HEK293 (cell line): Measurements from ENCODE around the gene TAC4.

Experiments used
- CTCF ChIA-PET: fragments of 350-600 bp; formaldehyde crosslinking; extraction: SDS; loops from one replicate; lab custom pipeline; 2021; ENCODE audit warnings: antibody characterized with exemption; lab: Yijun Ruan, JAX
- POLR2A ChIA-PET: fragments of 300-600 bp; formaldehyde crosslinking; extraction: SDS; loops from one replicate; lab custom pipeline; 2020; ENCODE audit warnings: antibody characterized with exemption, inconsistent platforms; lab: Yijun Ruan, JAX
- H3K27ac ChIP-seq: fragments of 200-500 bp; sonication (Bioruptor generic); 2 replicates; pipeline ENCODE4 v1.5.1; 2014; ENCODE audit warnings: low read depth, low read length, control low read depth, inconsistent platforms; ENCODE audit errors: extremely low read depth
- H3K36me3 ChIP-seq, 2 experiments: fragments of 200-500 bp in 1 of 2; sonication (Bioruptor generic) in 1 of 2; 1 replicate in 1 of 2; 2 replicates in 1 of 2; pipeline ENCODE4 v1.5.1; 2014 to 2017; ENCODE audit warnings: inconsistent platforms in 2 of 2, low read length in 2 of 2; ENCODE audit not compliant: control insufficient read depth in 2 of 2, insufficient read depth in 1 of 2
- H3K4me1 ChIP-seq: fragments of 200-500 bp; sonication (Bioruptor generic); 2 replicates; pipeline ENCODE4 v1.5.1; 2014; ENCODE audit warnings: mild to moderate bottlenecking, low read length, inconsistent platforms; ENCODE audit not compliant: control insufficient read depth, insufficient read depth
- H3K4me3 ChIP-seq: 2 replicates; pipeline ENCODE4 v1.5.1; 2011; ENCODE audit warnings: low read depth, mild to moderate bottlenecking, control low read depth, low read length, moderate library complexity
- H3K9me3 ChIP-seq: fragments of 200-500 bp; sonication (Bioruptor generic); 2 replicates; pipeline ENCODE4 v1.5.1; 2014; ENCODE audit warnings: low read depth, low read length, inconsistent platforms; ENCODE audit not compliant: control insufficient read depth, insufficient read depth
- GLIS1 ChIP-seq: fragments of 450-650 bp; formaldehyde crosslinking; IDR thresholded peaks from 2 replicates; pipeline ENCODE4 v1.5.1; 2016; ENCODE audit warnings: missing biosample characterization, missing genetic modification characterization
- INSM2 ChIP-seq: fragments of 450-650 bp; formaldehyde crosslinking; IDR thresholded peaks from 2 replicates; pipeline ENCODE4 v1.5.1; 2016; ENCODE audit warnings: missing biosample characterization, missing genetic modification characterization
- REPIN1 ChIP-seq: fragments of 450-650 bp; formaldehyde crosslinking; IDR thresholded peaks from 2 replicates; pipeline ENCODE4 v1.5.1; 2017; ENCODE audit warnings: missing biosample characterization, missing genetic modification characterization, low read depth
- SALL2 ChIP-seq: fragments of 450-650 bp; formaldehyde crosslinking; IDR thresholded peaks from 2 replicates; pipeline ENCODE4 v1.5.0; 2017; ENCODE audit warnings: missing biosample characterization, mild to moderate bottlenecking, missing genetic modification characterization, borderline replicate concordance
- ZBTB17 ChIP-seq: fragments of 450-650 bp; formaldehyde crosslinking; IDR thresholded peaks from 2 replicates; pipeline ENCODE4 v1.5.1; 2016; ENCODE audit warnings: missing biosample characterization, missing genetic modification characterization
- ZIC2 ChIP-seq: fragments of 450-650 bp; formaldehyde crosslinking; IDR thresholded peaks from 2 replicates; pipeline ENCODE4 v1.5.1; 2016; ENCODE audit warnings: missing biosample characterization, missing genetic modification characterization
- ZNF132 ChIP-seq: fragments of 450-650 bp; formaldehyde crosslinking; IDR thresholded peaks from 2 replicates; pipeline ENCODE4 v1.5.1; 2017; ENCODE audit warnings: missing biosample characterization, missing genetic modification characterization, borderline replicate concordance
- ZNF664 ChIP-seq: fragments of 450-650 bp; formaldehyde crosslinking; IDR thresholded peaks from 2 replicates; pipeline ENCODE4 v1.5.1; 2016; ENCODE audit warnings: missing biosample characterization, missing genetic modification characterization
- ZNF704 ChIP-seq: fragments of 450-650 bp; formaldehyde crosslinking; IDR thresholded peaks from 2 replicates; pipeline ENCODE4 v1.5.1; 2016; ENCODE audit warnings: missing biosample characterization, missing genetic modification characterization
- ZNF768 ChIP-seq: fragments of 450-650 bp; formaldehyde crosslinking; IDR thresholded peaks from 2 replicates; pipeline ENCODE4 v1.5.1; 2018; ENCODE audit warnings: missing biosample characterization, mild to moderate bottlenecking, missing genetic modification characterization
- ZSCAN4 ChIP-seq: fragments of 450-650 bp; formaldehyde crosslinking; IDR thresholded peaks from 2 replicates; pipeline ENCODE4 v1.5.1; 2017; ENCODE audit warnings: missing biosample characterization, missing genetic modification characterization
- TF ChIP-seq, protein P1 (sequence below): fragments of 450-650 bp; formaldehyde crosslinking; IDR thresholded peaks from 2 replicates; pipeline ENCODE4 v1.5.1; 2017; ENCODE audit warnings: missing biosample characterization, missing genetic modification characterization
- TF ChIP-seq, protein P2 (sequence below): fragments of 450-650 bp; formaldehyde crosslinking; IDR thresholded peaks from 2 replicates; pipeline ENCODE4 v1.5.1; 2016; ENCODE audit warnings: missing biosample characterization, missing genetic modification characterization
- TF ChIP-seq, protein P3 (sequence below): fragments of 450-650 bp; formaldehyde crosslinking; IDR thresholded peaks from 2 replicates; pipeline ENCODE4 v1.5.1; 2016; ENCODE audit warnings: missing biosample characterization, missing genetic modification characterization, borderline replicate concordance

The TAC4 gene

DNA sequence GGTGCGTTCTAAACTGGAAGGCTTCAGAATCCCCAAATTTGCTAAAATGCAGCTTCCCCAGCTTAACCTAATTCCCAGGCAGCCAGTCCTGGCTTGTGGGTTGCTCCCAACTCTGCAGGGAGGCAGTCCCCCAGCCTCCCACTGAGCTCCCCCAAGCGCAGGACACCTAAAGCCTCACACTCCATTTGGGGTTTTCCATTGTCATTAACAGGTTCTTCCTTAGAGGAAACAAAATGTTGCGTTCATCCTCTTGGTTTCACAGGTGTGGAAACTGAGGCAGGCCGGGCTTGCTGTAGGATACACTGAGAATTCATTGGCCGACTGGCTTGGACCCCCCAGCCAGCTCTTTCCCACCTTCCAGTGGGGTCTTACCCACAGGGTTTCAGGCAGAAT is 2.3 kb upstream of the TAC4 start (continued):
- no peak for TF ChIP-seq INSM2 (tag by site-specific recombination)
- TF ChIP-seq, protein P1, sequence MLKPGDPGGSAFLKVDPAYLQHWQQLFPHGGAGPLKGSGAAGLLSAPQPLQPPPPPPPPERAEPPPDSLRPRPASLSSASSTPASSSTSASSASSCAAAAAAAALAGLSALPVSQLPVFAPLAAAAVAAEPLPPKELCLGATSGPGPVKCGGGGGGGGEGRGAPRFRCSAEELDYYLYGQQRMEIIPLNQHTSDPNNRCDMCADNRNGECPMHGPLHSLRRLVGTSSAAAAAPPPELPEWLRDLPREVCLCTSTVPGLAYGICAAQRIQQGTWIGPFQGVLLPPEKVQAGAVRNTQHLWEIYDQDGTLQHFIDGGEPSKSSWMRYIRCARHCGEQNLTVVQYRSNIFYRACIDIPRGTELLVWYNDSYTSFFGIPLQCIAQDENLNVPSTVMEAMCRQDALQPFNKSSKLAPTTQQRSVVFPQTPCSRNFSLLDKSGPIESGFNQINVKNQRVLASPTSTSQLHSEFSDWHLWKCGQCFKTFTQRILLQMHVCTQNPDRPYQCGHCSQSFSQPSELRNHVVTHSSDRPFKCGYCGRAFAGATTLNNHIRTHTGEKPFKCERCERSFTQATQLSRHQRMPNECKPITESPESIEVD (tag by site-specific recombination) = no peak
- TF ChIP-seq ZNF132 (tag by site-specific recombination) = no peak
- TF ChIP-seq, protein P2, sequence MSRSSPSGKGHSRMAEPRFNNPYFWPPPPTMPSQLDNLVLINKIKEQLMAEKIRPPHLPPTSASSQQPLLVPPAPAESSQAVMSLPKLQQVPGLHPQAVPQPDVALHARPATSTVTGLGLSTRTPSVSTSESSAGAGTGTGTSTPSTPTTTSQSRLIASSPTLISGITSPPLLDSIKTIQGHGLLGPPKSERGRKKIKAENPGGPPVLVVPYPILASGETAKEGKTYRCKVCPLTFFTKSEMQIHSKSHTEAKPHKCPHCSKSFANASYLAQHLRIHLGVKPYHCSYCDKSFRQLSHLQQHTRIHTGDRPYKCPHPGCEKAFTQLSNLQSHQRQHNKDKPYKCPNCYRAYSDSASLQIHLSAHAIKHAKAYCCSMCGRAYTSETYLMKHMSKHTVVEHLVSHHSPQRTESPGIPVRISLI (tag by site-specific recombination) = no peak
- no peak for TF ChIP-seq REPIN1 (tag by site-specific recombination)
- TF ChIP-seq GLIS1 (tag by site-specific recombination) = peak; percentile 97
- 0 out of 2 replicates have a peak, but pooled peaks have one; percentile 13 for TF ChIP-seq ZIC2 (tag by site-specific recombination)
- no peak for TF ChIP-seq ZNF704

- Histone ChIP-seq H3K36me3 (peaks cover 6 to 37% of the 10 kb centered on the region in 2 experiments; a peak in 2 of 3 replicates), H3K4me1 (peaks cover 5% of the 10 kb centered on the region; the same call in 1 of the 2 replicates), H3K9me3 (no peaks in the 10 kb centered on the region), H3K27ac (no peak overlapping the region), H3K4me3 (no peak overlapping the region)
- no peak for TF ChIP-seq SALL2 (tag by site-specific recombination)
- TF ChIP-seq ZBTB17 (tag by site-specific recombination) = peak; percentile 91
- ChIA-PET POLR2A (no interaction called here), CTCF (interaction anchor here (0.6 to 4.8 kb wide), 6 partner anchors 18 to 415 kb away, joined by 3 to 36 read pairs (median 8); no protein-coding TSS in a partner anchor)
Observed at GRCh38 chr17:49848739-49849138, 870 bp upstream of the TAC4 start.

DNA sequence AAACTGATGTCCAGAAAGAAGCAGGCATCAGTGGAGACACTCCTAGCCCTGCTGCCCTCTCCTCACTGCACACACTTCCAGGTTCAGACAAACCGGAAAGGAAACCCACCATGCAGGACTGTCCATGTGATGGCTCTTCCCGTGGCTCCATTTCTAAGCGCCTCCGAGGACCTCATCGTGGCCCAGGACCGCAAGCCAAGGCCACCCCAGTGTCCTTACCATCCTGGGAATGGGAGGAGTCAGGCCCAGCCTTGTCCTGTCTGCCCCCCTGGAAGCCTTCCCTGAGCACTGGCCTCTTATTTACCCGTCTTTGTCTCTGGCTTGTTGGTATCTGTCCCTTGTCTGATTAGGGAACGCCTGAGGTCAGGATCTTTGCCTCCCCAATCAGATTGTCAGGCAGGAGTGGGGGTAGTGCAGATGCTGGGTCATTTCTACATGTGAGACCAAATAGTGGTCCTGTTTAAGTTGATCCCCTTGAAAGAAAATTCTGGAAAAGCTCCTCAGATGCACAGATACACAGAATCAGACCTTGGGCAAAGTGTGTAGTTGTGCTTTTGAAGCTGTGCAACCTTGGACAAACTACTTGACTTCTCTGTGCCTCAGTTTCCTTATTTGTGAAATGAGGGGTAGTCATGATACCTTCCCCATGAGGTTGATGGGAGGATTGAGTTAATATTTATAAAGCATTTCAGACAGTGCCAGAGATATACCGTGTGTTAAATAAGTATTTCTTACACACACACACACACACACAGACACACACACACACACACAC is 744 bp downstream of the TAC4 start:
- H3K36me3 ChIP-seq = peaks cover 6 to 45% of the 10 kb centered on the region in 2 experiments; a peak in 2 of 3 replicates
- TF ChIP-seq ZNF768 (tag by site-specific recombination) (peak; percentile 72; the same call in 1 of the 2 replicates), ZNF664 (peak; percentile 43; the same call in 1 of the 2 replicates), ZSCAN4 (peak; percentile 85)
- TF ChIP-seq, protein P3, sequence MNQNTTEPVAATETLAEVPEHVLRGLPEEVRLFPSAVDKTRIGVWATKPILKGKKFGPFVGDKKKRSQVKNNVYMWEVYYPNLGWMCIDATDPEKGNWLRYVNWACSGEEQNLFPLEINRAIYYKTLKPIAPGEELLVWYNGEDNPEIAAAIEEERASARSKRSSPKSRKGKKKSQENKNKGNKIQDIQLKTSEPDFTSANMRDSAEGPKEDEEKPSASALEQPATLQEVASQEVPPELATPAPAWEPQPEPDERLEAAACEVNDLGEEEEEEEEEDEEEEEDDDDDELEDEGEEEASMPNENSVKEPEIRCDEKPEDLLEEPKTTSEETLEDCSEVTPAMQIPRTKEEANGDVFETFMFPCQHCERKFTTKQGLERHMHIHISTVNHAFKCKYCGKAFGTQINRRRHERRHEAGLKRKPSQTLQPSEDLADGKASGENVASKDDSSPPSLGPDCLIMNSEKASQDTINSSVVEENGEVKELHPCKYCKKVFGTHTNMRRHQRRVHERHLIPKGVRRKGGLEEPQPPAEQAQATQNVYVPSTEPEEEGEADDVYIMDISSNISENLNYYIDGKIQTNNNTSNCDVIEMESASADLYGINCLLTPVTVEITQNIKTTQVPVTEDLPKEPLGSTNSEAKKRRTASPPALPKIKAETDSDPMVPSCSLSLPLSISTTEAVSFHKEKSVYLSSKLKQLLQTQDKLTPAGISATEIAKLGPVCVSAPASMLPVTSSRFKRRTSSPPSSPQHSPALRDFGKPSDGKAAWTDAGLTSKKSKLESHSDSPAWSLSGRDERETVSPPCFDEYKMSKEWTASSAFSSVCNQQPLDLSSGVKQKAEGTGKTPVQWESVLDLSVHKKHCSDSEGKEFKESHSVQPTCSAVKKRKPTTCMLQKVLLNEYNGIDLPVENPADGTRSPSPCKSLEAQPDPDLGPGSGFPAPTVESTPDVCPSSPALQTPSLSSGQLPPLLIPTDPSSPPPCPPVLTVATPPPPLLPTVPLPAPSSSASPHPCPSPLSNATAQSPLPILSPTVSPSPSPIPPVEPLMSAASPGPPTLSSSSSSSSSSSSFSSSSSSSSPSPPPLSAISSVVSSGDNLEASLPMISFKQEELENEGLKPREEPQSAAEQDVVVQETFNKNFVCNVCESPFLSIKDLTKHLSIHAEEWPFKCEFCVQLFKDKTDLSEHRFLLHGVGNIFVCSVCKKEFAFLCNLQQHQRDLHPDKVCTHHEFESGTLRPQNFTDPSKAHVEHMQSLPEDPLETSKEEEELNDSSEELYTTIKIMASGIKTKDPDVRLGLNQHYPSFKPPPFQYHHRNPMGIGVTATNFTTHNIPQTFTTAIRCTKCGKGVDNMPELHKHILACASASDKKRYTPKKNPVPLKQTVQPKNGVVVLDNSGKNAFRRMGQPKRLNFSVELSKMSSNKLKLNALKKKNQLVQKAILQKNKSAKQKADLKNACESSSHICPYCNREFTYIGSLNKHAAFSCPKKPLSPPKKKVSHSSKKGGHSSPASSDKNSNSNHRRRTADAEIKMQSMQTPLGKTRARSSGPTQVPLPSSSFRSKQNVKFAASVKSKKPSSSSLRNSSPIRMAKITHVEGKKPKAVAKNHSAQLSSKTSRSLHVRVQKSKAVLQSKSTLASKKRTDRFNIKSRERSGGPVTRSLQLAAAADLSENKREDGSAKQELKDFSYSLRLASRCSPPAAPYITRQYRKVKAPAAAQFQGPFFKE = no peak
- TF ChIP-seq, all 188 proteins: peak for 3
- no peak overlapping the region for H3K27ac ChIP-seq
- H3K4me1 ChIP-seq = peaks cover 5% of the 10 kb centered on the region; the same call in 1 of the 2 replicates
- H3K4me3 ChIP-seq = no peak overlapping the region
- POLR2A ChIA-PET = no interaction called here
- no peaks in the 10 kb centered on the region for H3K9me3 ChIP-seq
- CTCF ChIA-PET = interaction anchor here (4.8 kb wide), 1 partner anchor 151 kb away, joined by 30 read pairs; no protein-coding TSS in a partner anchor
